HEK293T (cell line): Measurements from ENCODE around the gene TANC2.

Experiments
- ARNT ChIP-seq: fragments of 450-650 bp; IDR thresholded peaks from 2 replicates; pipeline ENCODE4 v1.6.1; 2017; ENCODE audit warnings: mild to moderate bottlenecking
- BHLHE40 ChIP-seq: fragments of 450-650 bp; IDR thresholded peaks from 2 replicates; pipeline ENCODE4 v1.6.1; 2016; ENCODE audit warnings: mild to moderate bottlenecking, moderate library complexity, borderline replicate concordance
- ELF4 ChIP-seq: fragments of 450-650 bp; IDR thresholded peaks from 2 replicates; pipeline ENCODE4 v1.6.1; 2017; ENCODE audit warnings: antibody characterized with exemption
- FOXA1 ChIP-seq: fragments of 450-650 bp; IDR thresholded peaks from 2 replicates; pipeline ENCODE4 v1.6.1; 2016; ENCODE audit warnings: mild to moderate bottlenecking
- FOXK2 ChIP-seq: fragments of 450-650 bp; IDR thresholded peaks from 2 replicates; pipeline ENCODE4 v1.6.1; 2016; ENCODE audit warnings: mild to moderate bottlenecking
- FOXM1 ChIP-seq: fragments of 450-650 bp; IDR thresholded peaks from 2 replicates; pipeline ENCODE4 v1.6.1; 2017; ENCODE audit warnings: mild to moderate bottlenecking, borderline replicate concordance
- HDGF ChIP-seq: fragments of 450-650 bp; IDR thresholded peaks from 2 replicates; pipeline ENCODE4 v1.6.1; 2017; ENCODE audit warnings: antibody characterized with exemption, borderline replicate concordance
- NFRKB ChIP-seq: fragments of 450-650 bp; IDR thresholded peaks from 2 replicates; pipeline ENCODE4 v1.6.1; 2016; ENCODE audit warnings: mild to moderate bottlenecking, moderate library complexity
- SP1 ChIP-seq: fragments of 450-650 bp; IDR thresholded peaks from 2 replicates; pipeline ENCODE4 v1.6.1; 2017
- SUZ12 ChIP-seq: fragments of 450-650 bp; IDR thresholded peaks from 2 replicates; pipeline ENCODE4 v1.6.1; 2016; ENCODE audit warnings: mild to moderate bottlenecking
- TARDBP ChIP-seq: fragments of 450-650 bp; IDR thresholded peaks from 2 replicates; pipeline ENCODE4 v1.6.1; 2016
- TF ChIP-seq, protein P1 (sequence below): fragments of 450-650 bp; IDR thresholded peaks from 2 replicates; pipeline ENCODE4 v1.6.1; 2016

DNA sequence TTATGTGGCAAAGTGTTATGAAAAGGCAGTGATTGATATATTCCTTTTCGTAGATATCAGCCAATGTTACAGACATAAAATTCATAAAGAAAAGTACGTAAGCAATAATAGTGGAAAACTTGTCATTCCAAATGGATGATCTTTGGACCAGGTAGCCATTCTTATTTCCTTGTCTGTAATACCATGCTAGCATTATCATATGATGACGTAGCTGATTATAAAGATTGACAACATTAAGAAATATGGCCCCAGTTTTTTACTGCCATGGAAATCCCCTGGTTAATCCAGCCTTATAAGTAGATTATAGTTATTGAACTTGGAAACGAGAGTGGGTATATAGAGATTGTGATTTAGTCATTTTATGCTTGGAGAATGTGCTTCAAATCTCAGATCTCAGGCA, 8.8 kb downstream of the TANC2 start:
- no peak for TF ChIP-seq ELF4
- no peak for TF ChIP-seq HDGF
- TF ChIP-seq ARNT, result no peak
- TF ChIP-seq BHLHE40, result no peak
- no peak for TF ChIP-seq SUZ12
- no peak for TF ChIP-seq NFRKB
- no peak for TF ChIP-seq FOXA1
- TF ChIP-seq SP1, result no peak
- TF ChIP-seq FOXK2, result no peak
- TF ChIP-seq, protein P1, sequence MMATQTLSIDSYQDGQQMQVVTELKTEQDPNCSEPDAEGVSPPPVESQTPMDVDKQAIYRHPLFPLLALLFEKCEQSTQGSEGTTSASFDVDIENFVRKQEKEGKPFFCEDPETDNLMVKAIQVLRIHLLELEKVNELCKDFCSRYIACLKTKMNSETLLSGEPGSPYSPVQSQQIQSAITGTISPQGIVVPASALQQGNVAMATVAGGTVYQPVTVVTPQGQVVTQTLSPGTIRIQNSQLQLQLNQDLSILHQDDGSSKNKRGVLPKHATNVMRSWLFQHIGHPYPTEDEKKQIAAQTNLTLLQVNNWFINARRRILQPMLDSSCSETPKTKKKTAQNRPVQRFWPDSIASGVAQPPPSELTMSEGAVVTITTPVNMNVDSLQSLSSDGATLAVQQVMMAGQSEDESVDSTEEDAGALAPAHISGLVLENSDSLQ, result no peak
- TF ChIP-seq FOXM1, result no peak
- TF ChIP-seq TARDBP, result no peak
